Coronary artery (tissue), 2 donors: Measurements from ENCODE around the gene TRIM69.

Source experiments
- DNase-seq: peaks from one replicate; pipeline ENCODE4 v3.0.0-alpha.2; 2017; ENCODE audit warnings: low spot score
- H3K27ac ChIP-seq, 2 donors: fragments of 200-600 bp; sonication (generic); one replicate each; pipeline ENCODE4 v1.5.1; 2016 to 2019
- H3K4me3 ChIP-seq: fragments of 200-600 bp; sonication (generic); 2 replicates; pipeline ENCODE4 v1.5.1; 2016; ENCODE audit warnings: mild to moderate bottlenecking, moderate library complexity
- CTCF ChIP-seq: fragments of 200-600 bp; sonication (generic); IDR thresholded peaks from one replicate; pipeline ENCODE4 v1.5.1; 2019; ENCODE audit warnings: antibody characterized with exemption

TRIM69 gene

GRCh38 chr15:44788748-44789147 is 52.4 kb downstream of the TRIM69 start:
- Histone ChIP-seq H3K4me3 (no peak overlapping the region), H3K27ac (no peak overlapping the region)
- TF ChIP-seq CTCF: no peak
- no peak for DNase-seq

GRCh38 chr15:44790215-44790614 is 53.9 kb downstream of the TRIM69 start:
- Histone ChIP-seq H3K4me3 (no peak overlapping the region), H3K27ac (no peak overlapping the region)
- DNase-seq: no peak
- no peak for TF ChIP-seq CTCF

GRCh38 chr15:44790656-44791055 is 54.3 kb downstream of the TRIM69 start:
- no peak overlapping the region for H3K4me3 ChIP-seq
- DNase-seq: no peak
- H3K27ac ChIP-seq: no peak overlapping the region
- no peak for TF ChIP-seq CTCF

GRCh38 chr15:44792715-44793114 is 56.4 kb downstream of the TRIM69 start:
- TF ChIP-seq CTCF: no peak
- DNase-seq: no peak

GRCh38 chr15:44794072-44794471 is 57.7 kb downstream of the TRIM69 start:
- DNase-seq: no peak
- no peak for TF ChIP-seq CTCF
- no peak overlapping the region for H3K27ac ChIP-seq
- H3K4me3 ChIP-seq: no peak overlapping the region

More at GRCh38 chr15:44792715-44793114, 56.4 kb downstream of the TRIM69 start:
- Histone ChIP-seq H3K27ac (no peak overlapping the region), H3K4me3 (no peak overlapping the region)

- Histone ChIP-seq H3K4me3 (no peak overlapping the region), H3K27ac (no peak overlapping the region)
- no peak for DNase-seq
- no peak for TF ChIP-seq CTCF
Observed at GRCh38 chr15:44796508-44796907, 60.2 kb downstream of the TRIM69 start.

GRCh38 chr15:44798826-44799225 is 62.5 kb downstream of the TRIM69 start:
- TF ChIP-seq CTCF: no peak
- Histone ChIP-seq H3K4me3 (no peak overlapping the region), H3K27ac (no peak overlapping the region)
- no peak for DNase-seq
